Dermis blood vessel endothelial cell (primary cell): ENCODE measurements around the gene SLC25A44. TPM values are rescaled to one million over a fixed set of nuclear protein-coding genes. Genes with fewer than 3 reads are reported as not detected.
A peak's percentile ranks its signal among the peaks of the same experiment; 100 is the strongest.

Experiments
- DNase-seq: peaks from one replicate; pipeline ENCODE4 v3.0.0; 2010
- total RNA-seq: library from RNA; depleted of rRNA; stranded (reverse); fragments of >200 nt; gene quantifications from 2 replicates; pipeline ENCODE4 v1.2.3, GENCODE V29; 2014

Gene SLC25A44
- 9.0 and 15.9 TPM in 2 replicates for total RNA-seq

DNA sequence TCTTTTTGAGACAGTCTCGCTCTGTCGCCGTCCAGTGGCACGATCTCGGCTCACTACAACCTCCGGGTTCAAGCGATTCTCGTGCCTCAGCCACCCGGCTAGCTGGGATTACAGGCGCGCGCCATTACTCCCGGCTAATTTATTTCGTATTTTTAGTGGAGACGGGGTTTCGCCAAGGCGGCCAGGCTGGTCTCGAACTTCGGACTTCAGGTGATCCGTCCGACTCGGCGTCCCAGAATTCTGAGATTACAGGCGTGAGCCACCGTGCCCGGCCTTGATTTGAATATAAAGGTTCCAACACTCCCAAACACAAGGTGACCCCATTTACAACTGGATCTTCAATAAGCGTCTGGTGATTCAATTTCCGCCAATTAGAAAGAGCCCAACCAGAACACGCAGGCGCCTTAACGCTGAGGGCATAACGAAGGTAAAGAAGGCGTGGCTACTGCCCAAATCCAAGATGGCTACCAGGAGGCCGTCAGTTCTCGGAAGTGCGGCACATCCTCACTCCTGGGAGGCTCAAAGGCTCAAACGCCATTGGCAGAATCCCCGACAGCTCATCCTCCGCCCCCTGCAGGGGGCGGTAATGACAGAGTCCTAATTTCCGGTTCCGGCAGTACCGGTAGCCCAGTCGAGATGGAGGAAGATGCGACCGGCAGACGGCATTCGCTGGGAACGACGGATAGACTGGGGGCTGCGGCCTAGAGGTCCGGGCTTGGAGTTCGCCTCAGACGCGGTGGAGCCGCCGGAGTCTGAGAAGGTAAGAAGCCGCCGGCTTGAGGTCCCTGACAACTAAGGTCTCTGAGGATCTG is at the start of gene SLC25A44:
Gene SLC25A44, plus strand, starts transcription at position 617 of the 812 bp plus-strand sequence. CDS start 5,744 bp downstream, outside the sequence.
- peak; percentile 100 for DNase-seq

DNA sequence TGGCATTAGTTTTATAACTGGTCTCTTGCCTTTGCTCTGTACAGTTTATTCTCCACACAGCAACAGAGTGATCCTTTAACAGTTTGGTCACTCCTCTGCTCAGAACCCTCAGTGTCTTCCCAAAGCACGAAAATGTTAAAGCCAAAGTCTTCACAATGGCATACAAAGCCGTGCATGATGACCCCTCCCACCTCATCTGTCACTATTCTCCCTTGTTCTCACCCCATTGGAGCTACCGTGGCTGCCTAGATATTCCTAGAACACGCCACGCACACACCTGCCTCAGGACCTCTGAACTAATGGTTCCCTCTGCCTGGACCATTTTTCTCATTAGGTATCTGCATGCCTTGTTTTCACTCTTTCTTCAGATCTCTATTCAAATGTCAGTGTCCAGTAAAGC is 49.2 kb upstream of the SLC25A44 start:
- no peak for DNase-seq

- DNase-seq: no peak
Observed at GRCh38 chr1:156145650-156146019, 48.3 kb upstream of the SLC25A44 start.

DNA sequence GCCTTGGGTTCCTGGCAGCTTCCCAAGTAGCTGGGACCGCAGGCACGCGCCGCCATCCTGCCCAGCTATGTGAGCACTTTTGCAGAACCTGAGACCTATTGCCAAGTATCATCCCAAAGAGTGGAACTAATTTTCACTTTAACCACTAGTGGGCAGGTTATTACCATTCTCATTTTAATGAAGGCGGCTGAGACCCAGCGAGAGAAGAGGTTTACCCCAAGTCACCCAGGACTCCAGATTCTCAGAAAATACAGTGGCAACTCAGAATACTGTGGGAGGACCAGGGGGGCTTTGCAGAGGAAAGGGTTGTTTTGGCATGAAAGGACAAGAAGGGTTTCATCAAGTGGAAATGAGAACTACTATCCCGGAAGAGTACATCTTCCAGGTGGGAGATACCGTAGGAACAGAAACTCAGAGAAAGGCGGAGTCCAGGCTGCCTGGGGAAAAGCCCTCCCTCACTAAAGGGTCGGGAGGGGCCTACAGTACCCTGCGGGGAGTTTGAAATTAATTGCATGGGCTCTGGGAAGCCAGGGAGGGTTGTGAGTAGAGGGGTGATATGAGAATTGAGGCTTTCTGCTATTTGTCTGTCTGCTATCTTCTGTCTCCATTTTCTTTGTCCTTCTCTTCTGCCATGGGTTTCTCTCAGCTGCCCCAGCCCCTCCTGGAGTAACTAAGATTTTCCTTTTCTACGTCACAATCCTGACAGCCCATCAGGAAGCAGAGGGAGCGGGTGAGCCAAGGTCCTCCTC is 47.7 kb upstream of the SLC25A44 start:
- DNase-seq: peak; percentile 94

GRCh38 chr1:156146769-156147405 is 47.0 kb upstream of the SLC25A44 start:
- peak; percentile 46 for DNase-seq

- peak; percentile 71 for DNase-seq
Observed at GRCh38 chr1:156148216-156148615, 45.7 kb upstream of the SLC25A44 start.

DNA sequence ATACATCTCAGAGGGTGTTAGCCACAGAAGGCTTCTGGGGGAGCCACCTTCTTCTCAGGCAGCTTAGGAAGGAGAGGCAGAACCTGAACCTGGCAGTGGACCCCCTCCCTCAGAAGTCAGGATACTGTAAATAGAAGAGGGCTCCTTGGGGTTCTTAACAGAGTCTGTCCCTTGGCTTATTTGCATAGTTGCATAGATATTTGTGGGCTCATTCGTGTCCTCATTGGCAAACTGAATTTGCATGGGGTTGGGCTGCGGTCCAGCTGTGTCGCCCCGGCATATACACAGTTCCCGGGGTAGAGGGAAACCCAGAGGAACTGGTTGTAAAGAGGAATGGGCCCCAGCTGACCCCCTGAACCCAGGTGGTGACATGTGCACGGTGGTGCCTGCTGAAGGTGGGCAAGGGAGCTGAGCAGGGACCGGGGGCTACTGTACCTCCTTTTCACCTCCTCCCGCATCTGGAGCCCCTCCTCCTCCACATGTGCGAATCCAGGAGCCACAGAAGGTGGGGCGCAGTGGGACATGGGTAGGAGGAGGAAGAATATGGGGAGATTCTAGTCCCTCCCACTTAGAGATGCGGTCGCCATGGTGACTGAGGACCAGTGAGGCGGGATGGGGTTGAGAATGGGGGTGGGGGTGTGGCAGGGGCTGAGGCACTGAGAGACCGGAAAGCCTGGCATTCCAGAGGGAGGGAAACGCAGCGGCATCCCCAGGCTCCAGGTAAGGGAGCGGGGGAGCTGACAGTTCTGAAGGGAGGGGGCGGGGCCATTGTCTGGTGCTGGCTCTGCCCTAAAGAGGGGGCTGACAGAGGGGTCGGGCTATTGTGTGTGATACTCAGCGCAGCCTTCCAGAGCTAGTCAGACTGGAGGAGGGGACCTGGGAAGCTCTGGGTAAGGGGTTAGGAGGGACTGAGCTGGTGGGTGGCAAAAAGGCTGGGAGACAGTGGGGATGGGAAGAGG is 44.3 kb upstream of the SLC25A44 start:
- DNase-seq: no peak

GRCh38 chr1:156150333-156151011 is 43.4 kb upstream of the SLC25A44 start:
- no peak for DNase-seq

- DNase-seq: no peak
Observed at GRCh38 chr1:156151093-156151688, 42.7 kb upstream of the SLC25A44 start.

DNA sequence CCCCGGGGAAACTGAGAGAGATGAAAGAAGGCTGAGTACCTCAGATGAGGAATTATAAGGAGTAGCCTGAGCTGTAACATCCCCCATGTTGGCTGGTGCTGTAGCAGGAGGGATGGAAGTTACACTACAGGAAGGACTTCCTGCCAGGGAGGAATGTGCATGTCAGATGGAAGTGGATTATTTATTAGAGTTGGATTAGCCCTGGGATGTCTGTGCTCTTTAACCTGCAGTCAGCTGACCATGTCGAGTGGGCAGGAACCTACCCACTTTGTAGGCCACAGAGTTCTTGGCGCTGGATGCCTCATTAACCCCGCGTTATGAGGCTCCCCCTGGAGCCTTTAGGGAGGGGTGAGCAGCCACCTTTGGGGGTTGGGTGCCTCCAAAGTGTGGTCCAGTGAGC is 41.3 kb upstream of the SLC25A44 start:
- no peak for DNase-seq

DNA sequence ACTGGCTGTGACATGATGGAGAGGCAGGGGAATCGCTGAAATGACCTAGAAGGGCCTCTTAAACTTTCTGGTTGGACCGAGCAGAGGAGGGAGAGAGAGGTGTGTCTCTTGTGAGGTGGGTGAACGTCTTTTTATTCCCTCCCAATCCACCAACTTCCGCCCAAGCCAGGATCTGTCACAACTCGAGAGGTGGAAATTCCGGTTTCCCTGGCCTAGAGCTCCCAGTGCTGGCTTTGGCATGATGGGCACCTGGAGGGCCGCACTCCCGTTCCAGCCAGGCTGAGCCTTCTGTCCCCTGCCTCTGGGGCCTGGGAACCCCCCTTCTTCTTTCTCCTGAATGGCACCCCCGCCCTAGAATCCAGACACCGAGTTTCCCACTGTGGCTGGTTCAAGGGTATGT is 40.5 kb upstream of the SLC25A44 start, which contains the start of gene SEMA4A:
Gene SEMA4A, plus strand, starts transcription at position 224 of the 400 bp plus-strand sequence. CDS start 994 bp downstream, outside the sequence.
- no peak for DNase-seq

GRCh38 chr1:156154317-156154749 is 39.6 kb upstream of the SLC25A44 start:
- no peak for DNase-seq

- DNase-seq: no peak
Observed at GRCh38 chr1:156155756-156156510, 38.0 kb upstream of the SLC25A44 start.

DNA sequence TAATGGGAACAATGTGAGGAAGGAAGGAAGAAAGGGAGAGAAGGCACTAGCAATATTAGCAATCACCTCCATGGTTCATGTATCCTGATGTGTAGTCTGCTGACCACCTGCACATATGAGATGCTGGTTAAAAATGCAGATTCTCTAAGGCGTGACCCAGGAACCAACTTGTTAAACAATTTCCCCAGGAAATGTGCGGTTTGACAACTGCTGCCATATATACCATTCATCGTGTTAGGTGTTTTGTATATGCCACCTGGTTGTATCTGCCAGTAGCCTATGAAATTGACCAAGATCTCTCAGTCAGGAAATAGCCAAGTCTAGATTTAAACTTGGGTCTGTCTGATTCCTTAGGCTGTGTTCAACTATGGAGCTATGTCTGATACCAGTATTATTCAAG is 36.4 kb upstream of the SLC25A44 start:
- no peak for DNase-seq

- no peak for DNase-seq
Observed at GRCh38 chr1:156157966-156158365, 35.9 kb upstream of the SLC25A44 start.

GRCh38 chr1:156160000-156160742 is 33.7 kb upstream of the SLC25A44 start:
- peak; percentile 38 for DNase-seq

DNA sequence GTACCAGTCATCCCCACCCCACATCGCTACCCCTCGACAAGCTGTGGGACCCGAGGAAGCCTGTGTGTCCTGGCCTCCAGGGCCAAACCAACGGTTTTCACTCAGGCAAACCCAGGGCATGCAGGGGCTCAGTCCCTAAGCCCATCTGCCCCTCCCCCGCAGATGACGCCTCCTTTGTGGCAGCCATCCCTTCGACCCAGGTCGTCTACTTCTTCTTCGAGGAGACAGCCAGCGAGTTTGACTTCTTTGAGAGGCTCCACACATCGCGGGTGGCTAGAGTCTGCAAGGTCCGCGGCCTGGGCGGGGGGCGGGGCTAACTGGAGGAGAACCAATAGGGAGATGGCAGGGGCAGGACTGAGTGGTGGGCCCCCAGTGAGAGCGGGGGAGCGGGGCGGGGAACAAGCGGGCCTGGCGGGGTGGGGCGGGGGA is 33.1 kb upstream of the SLC25A44 start:
- DNase-seq: peak; percentile 89

GRCh38 chr1:156162430-156163037 is 31.4 kb upstream of the SLC25A44 start:
- DNase-seq: no peak

DNA sequence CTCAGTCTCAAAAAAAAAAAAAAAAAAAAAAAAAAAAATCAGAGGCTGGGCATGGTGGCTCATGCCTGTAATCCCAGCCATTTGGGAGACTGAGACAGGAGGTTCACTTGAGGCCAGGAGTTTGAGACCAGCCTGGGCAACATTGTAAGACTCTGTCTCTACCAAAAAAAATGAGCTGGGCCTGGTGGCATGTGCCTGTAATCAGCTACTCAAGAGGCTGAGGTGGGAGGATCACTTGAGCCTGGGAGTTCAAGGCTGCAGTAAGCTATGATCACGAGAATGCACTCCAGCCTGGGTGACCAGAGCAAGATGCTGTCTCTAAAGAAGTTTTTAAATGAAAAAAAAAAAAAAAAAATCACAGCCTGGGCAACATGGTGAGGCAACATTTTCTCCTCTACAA is 30.2 kb upstream of the SLC25A44 start:
- DNase-seq: no peak
